ENCODE results near the gene PCBP2.

- TF ChIP-seq CTCF (IDR thresholded peaks at IDR 0.05) (no peak), POLR2AphosphoS5 (IDR thresholded peaks at IDR 0.05) (no peak)
These were observed 7.9 kb upstream of the PCBP2 start for GRCh38 chr12:53443955-53444354.
